GM12878 (cell line): ENCODE data around the gene LRP1B. TPM values are rescaled to one million over a fixed set of nuclear protein-coding genes. Genes with fewer than 3 reads are reported as not detected.
A peak's percentile ranks its signal among the peaks of the same experiment; 100 is the strongest.

Experiments used
- ATAC-seq: fragments of 200-7000 bp; cut with Tn5 transposase; 3 replicates; pipeline ENCODE4 v1.9.1; 2020; ENCODE audit warnings: mild to moderate bottlenecking, moderate library complexity
- BruUV-seq: library from RNA; stranded (reverse); fragments of 400-500 nt; replicated peaks from 2 replicates; lab custom pipeline; 2021; lab: Mats Ljungman, UMichigan
- CTCF ChIA-PET: fragments of 300-600 bp; sonication (Branson Sonifier 250); formaldehyde crosslinking; extraction: SDS; loops from one replicate; lab custom pipeline; 2021; ENCODE audit warnings: inconsistent platforms; lab: Yijun Ruan, JAX
- POLR2A ChIA-PET: fragments of 350-600 bp; formaldehyde crosslinking; extraction: SDS; loops from one replicate; lab custom pipeline; 2021; ENCODE audit warnings: inconsistent platforms; lab: Charles Lee
- RAD21 ChIA-PET: fragments of 300-600 bp; sonication (Branson Sonifier 250); formaldehyde crosslinking; loops from one replicate; lab custom pipeline; 2023; ENCODE audit warnings: antibody characterized with exemption; ENCODE audit not compliant: unreplicated experiment; lab: Charles Lee
- SMC1A ChIA-PET: fragments of 300-600 bp; sonication (Branson Sonifier 250); formaldehyde crosslinking; loops from one replicate; lab custom pipeline; 2023; ENCODE audit not compliant: unreplicated experiment, uncharacterized antibody; lab: Charles Lee
- DNase-seq: peaks from one replicate; pipeline ENCODE4 v3.0.0-alpha.2; 2011; ENCODE audit warnings: low read depth, low spot score
- FAIRE-seq: peaks from 3 replicates; lab custom pipeline; 2011; peaks lifted over from hg19 to GRCh38; lab: Jason Lieb, UNC
- H2AFZ ChIP-seq: 2 replicates; pipeline ENCODE4 v1.6.0; 2011; ENCODE audit warnings: low read depth, low read length, control low read depth; ENCODE audit not compliant: control insufficient read depth
- H3K27ac ChIP-seq: 2 replicates; pipeline ENCODE4 v1.5.1; 2011; ENCODE audit warnings: control low read depth; ENCODE audit not compliant: control insufficient read depth, insufficient read depth
- H3K27me3 ChIP-seq, 2 experiments: replicated peaks in 1 of 2; 2 replicates each; pipeline versions ENCODE4 v1.6.0 to v1.6.1; 2011; ENCODE audit warnings: low read length in 1 of 2; ENCODE audit not compliant: control insufficient read depth in 2 of 2, insufficient read depth in 2 of 2
- H3K36me3 ChIP-seq, 2 experiments: 2 replicates each; pipeline ENCODE4 v1.5.1; 2011; ENCODE audit warnings: low read length in 1 of 2; ENCODE audit not compliant: control insufficient read depth in 2 of 2, insufficient read depth in 2 of 2
- H3K4me1 ChIP-seq: 2 replicates; pipeline ENCODE4 v1.6.1; 2011; ENCODE audit warnings: mild to moderate bottlenecking, low read length, moderate library complexity, mixed read lengths; ENCODE audit not compliant: control insufficient read depth, insufficient read depth
- H3K4me2 ChIP-seq: 2 replicates; pipeline ENCODE4 v1.6.0; 2011; ENCODE audit warnings: control low read depth; ENCODE audit not compliant: control insufficient read depth, insufficient read depth
- H3K4me3 ChIP-seq: fragments of 200-600 bp; sonication (generic); 2 replicates; pipeline ENCODE4 v1.5.1; 2016
- H3K79me2 ChIP-seq: 2 replicates; pipeline ENCODE4 v1.6.0; 2011; ENCODE audit warnings: low read length; ENCODE audit not compliant: control insufficient read depth, insufficient read depth
- H3K9ac ChIP-seq: 2 replicates; pipeline ENCODE4 v1.8.0; 2011; ENCODE audit warnings: low read length, control low read depth, mixed read lengths; ENCODE audit not compliant: control insufficient read depth, insufficient read depth
- H3K9me3 ChIP-seq: replicated peaks from 3 replicates; pipeline ENCODE4 v1.5.1; 2011; ENCODE audit warnings: mild to moderate bottlenecking, low read length; ENCODE audit not compliant: control insufficient read depth, insufficient read depth
- H4K20me1 ChIP-seq: 2 replicates; pipeline ENCODE4 v1.6.0; 2011; ENCODE audit not compliant: control insufficient read depth, insufficient read depth
- BMI1 ChIP-seq: fragments of 450-650 bp; IDR thresholded peaks from 2 replicates; pipeline ENCODE4 v1.6.1; 2016; ENCODE audit warnings: mild to moderate bottlenecking, moderate library complexity, borderline replicate concordance
- EP300 ChIP-seq, 2 experiments: fragments of 150-350 bp in 1 of 2; IDR thresholded peaks; 2 replicates each; pipeline ENCODE4 v1.6.1; 2011 to 2012; ENCODE audit warnings: low read depth in 2 of 2, low read length in 2 of 2, borderline replicate concordance in 1 of 2, improper control_type of control experiment in 1 of 2, inconsistent platforms in 1 of 2; ENCODE audit not compliant: control insufficient read depth in 1 of 2
- EZH2 ChIP-seq: IDR thresholded peaks from 2 replicates; pipeline ENCODE4 v1.6.1; 2012; ENCODE audit warnings: low read depth, mild to moderate bottlenecking, control low read depth, inconsistent platforms, low read length, borderline replicate concordance; ENCODE audit not compliant: control insufficient read depth
- FOS ChIP-seq: IDR thresholded peaks from 3 replicates; pipeline ENCODE4 v1.6.1; 2011; ENCODE audit warnings: borderline replicate concordance; ENCODE audit not compliant: insufficient read length; ENCODE audit errors: extremely low read depth
- FOXK2 ChIP-seq: fragments of 450-650 bp; IDR thresholded peaks from 2 replicates; pipeline ENCODE4 v1.6.1; 2017; ENCODE audit warnings: mild to moderate bottlenecking, moderate library complexity
- IRF4 ChIP-seq: IDR thresholded peaks from 2 replicates; pipeline ENCODE4 v1.6.1; 2011; ENCODE audit warnings: low read depth, low read length
- JUNB ChIP-seq: IDR thresholded peaks from 2 replicates; pipeline ENCODE4 v1.6.1; 2016; ENCODE audit warnings: antibody characterized with exemption, mild to moderate bottlenecking
- NR2F1 ChIP-seq: fragments of 450-650 bp; conservative IDR thresholded peaks from 2 replicates; pipeline ENCODE4 v1.6.1; 2017; ENCODE audit warnings: mild to moderate bottlenecking
- SMC3 ChIP-seq: IDR thresholded peaks from 2 replicates; pipeline ENCODE4 v1.6.1; 2011; ENCODE audit warnings: low read length, improper control_type of control experiment, borderline replicate concordance
- YBX1 ChIP-seq: fragments of 450-650 bp; IDR thresholded peaks from 2 replicates; pipeline ENCODE4 v1.6.1; 2016; ENCODE audit warnings: antibody characterized with exemption
- ZBED1 ChIP-seq: IDR thresholded peaks from 2 replicates; pipeline ENCODE4 v1.6.1; 2016; ENCODE audit warnings: borderline replicate concordance
- ZNF622 ChIP-seq: fragments of 450-650 bp; IDR thresholded peaks from 2 replicates; pipeline ENCODE4 v1.6.1; 2017; ENCODE audit warnings: mild to moderate bottlenecking, inconsistent platforms
- ZNF687 ChIP-seq: fragments of 450-650 bp; IDR thresholded peaks from 2 replicates; pipeline ENCODE4 v1.6.1; 2017; ENCODE audit warnings: mild to moderate bottlenecking, moderate library complexity
- WGBS: methylation state at CpG from one replicate; pipeline ENCODE4 v1.1.6; 2016; ENCODE audit warnings: low lambda C conversion rate; ENCODE audit not compliant: insufficient replicate concordance, insufficient coverage; ENCODE audit errors: missing lambda C conversion rate; 5-methylcytosine and 5-hydroxymethylcytosine counted together
- in situ Hi-C: fragments of 300-500 bp; cut with MboI; formaldehyde crosslinking; loops from 9 replicates; pipeline ENCODE4 v1.14.3; 2018; ENCODE audit warnings: mixed read lengths
- intact Hi-C: fragments of 100-400 bp; cut with micrococcal nuclease; formaldehyde crosslinking; loops from one replicate; pipeline ENCODE4 v1.14.2; 2022; ENCODE audit not compliant: unreplicated experiment
- polyA plus RNA-seq, 11 experiments: library from polyadenylated mRNA; depleted of rRNA in 4 of 11; unstranded in 6 of 11; stranded (reverse) in 5 of 11; fragments of >200 nt; fragmentation: Nextera tagmentation in 4 of 11; fragmentation: Illumina TruSeq in 1 of 11; extraction: Ambion mirVana in 4 of 11; extraction: Trizol in 1 of 11; gene quantifications; 1 replicate in 1 of 11; 2 replicates in 10 of 11; pipeline versions ENCODE4 v1.2.1 to v1.2.3, GENCODE V29; 2011 to 2016; ENCODE audit warnings: inconsistent platforms in 2 of 11, missing spikeins in 2 of 11, low read depth in 1 of 11
- total RNA-seq, 4 experiments: library from RNA; depleted of rRNA in 3 of 4; stranded (reverse); fragments of >200 nt in 3 of 4; fragmentation: Illumina TruSeq in 1 of 4; extraction: Trizol in 1 of 4; gene quantifications; 2 replicates each; pipeline versions ENCODE4 v1.2.1 to v1.2.3, GENCODE V29; 2013 to 2021

The LRP1B gene
- total and polyA plus RNA-seq, 10 of the 15 experiments (the other 5 are each of a cell fraction or from before 2014, with no cell fraction given): under 0.01 to 0.06 (median 0.03) TPM; not detected in 5

GRCh38 chr2:140658760-140659692 is 1471.8 kb downstream of the LRP1B start:
- TF ChIP-seq FOXK2 (no peak), NR2F1 (no peak)
- FAIRE-seq: no peak
- H3K36me3 ChIP-seq: no peaks in the 10 kb centered on the region
- 0% methylated on average over 2 of the region's 2 CpGs for WGBS
- DNase-seq: no peak
- intact Hi-C loops (no loop called here), in situ Hi-C loops (no loop called here)
- H3K9me3 ChIP-seq: no peaks in the 10 kb centered on the region
- ChIA-PET RAD21 (interaction anchor here (1.1 kb wide), 1 partner anchor 8 kb away, joined by 3 read pairs; no protein-coding TSS in a partner anchor), POLR2A (interaction anchor here (0.6 to 0.7 kb wide), 2 partner anchors 57 to 63 kb away, joined by 5 read pairs; no protein-coding TSS in a partner anchor), SMC1A (interaction anchor here (1.9 kb wide), 1 partner anchor 146 kb away, joined by 4 read pairs; no protein-coding TSS in a partner anchor), CTCF (no interaction called here)
- H3K27me3 ChIP-seq: no peaks in the 10 kb centered on the region
- H3K79me2 ChIP-seq: no peaks in the 10 kb centered on the region
- H3K4me3 ChIP-seq: no peak overlapping the region
- no TSS peak for BruUV-seq
- ATAC-seq: peak; percentile 47; the same call in 2 of the 3 replicates
- no peak overlapping the region for H2AFZ ChIP-seq
- no peaks in the 10 kb centered on the region for H3K4me1 ChIP-seq
- no peaks in the 10 kb centered on the region for H4K20me1 ChIP-seq
- no peak overlapping the region for H3K9ac ChIP-seq
- no peak overlapping the region for H3K27ac ChIP-seq
- no peak overlapping the region for H3K4me2 ChIP-seq

- ATAC-seq: no peak
- Histone ChIP-seq H3K4me2 (no peak overlapping the region), H3K79me2 (no peaks in the 10 kb centered on the region), H2AFZ (no peak overlapping the region), H3K9me3 (no peaks in the 10 kb centered on the region), H3K27me3 (no peaks in the 10 kb centered on the region), H4K20me1 (no peaks in the 10 kb centered on the region), H3K4me1 (no peaks in the 10 kb centered on the region), H3K36me3 (no peaks in the 10 kb centered on the region), H3K4me3 (no peak overlapping the region), H3K9ac (no peak overlapping the region), H3K27ac (no peak overlapping the region)
- DNase-seq: no peak
- POLR2A ChIA-PET: no interaction called here
- in situ Hi-C loops: no loop called here
- WGBS: 48% methylated on average over 2 of the region's 2 CpGs
- FAIRE-seq: no peak
- intact Hi-C loops: no loop called here
- SMC1A ChIA-PET: interaction anchor here (1.9 kb wide), 1 partner anchor 147 kb away, joined by 4 read pairs; no protein-coding TSS in a partner anchor
- RAD21 ChIA-PET: no interaction called here
- no TSS peak for BruUV-seq
- CTCF ChIA-PET: no interaction called here
- TF ChIP-seq ZBED1: no peak
- no peak for TF ChIP-seq IRF4
- no peak for TF ChIP-seq ZNF687
- no peak for TF ChIP-seq JUNB
- no peak for TF ChIP-seq EP300 (IDR thresholded peaks at IDR 0.05; ENCODE audit: borderline replicate concordance in 1 of 2, control insufficient read depth in 1 of 2, low read depth in 2 of 2, low read length in 2 of 2)
- no peak for TF ChIP-seq YBX1
- no peak for TF ChIP-seq BMI1
- no peak for TF ChIP-seq ZNF622
- TF ChIP-seq FOS: no peak
- no peak for TF ChIP-seq EZH2
- no peak for TF ChIP-seq SMC3
These were observed 1473.2 kb downstream of the LRP1B start for GRCh38 chr2:140657657-140658056.
